HG02885 (cell line): Measurements from ENCODE around the gene MBOAT7.
"Not testable (repeated sequence)": the region's sequence is repeated elsewhere in the genome, so short reads cannot be mapped to it uniquely, and the experiment has no call there.

Experiments
- ATAC-seq: cut with Tn5 transposase; IDR thresholded peaks from one replicate; pipeline ENCODE4 v1.9.1; 2021; ENCODE audit warnings: mild to moderate bottlenecking; ENCODE audit not compliant: unreplicated experiment, poor library complexity

MBOAT7 gene

GRCh38 chr19:54191011-54191810 lies 1.8 kb upstream of the MBOAT7 start, which contains the start of gene TSEN34:
TSEN34 (plus strand) TSS chr19:54191308; CDS start chr19:54191365, 57 bp downstream.
- peak; percentile 34 for ATAC-seq

- ATAC-seq = peak; percentile 52
Observed at GRCh38 chr19:54190503-54191010, 1.2 kb upstream of the MBOAT7 start.

- peak; percentile 50 for ATAC-seq
Observed at GRCh38 chr19:54189735-54190502, 539 bp upstream of the MBOAT7 start.

- no peak for ATAC-seq
Observed at GRCh38 chr19:54188215-54188871, 1.0 kb downstream of the MBOAT7 start.

- ATAC-seq = no peak
Observed at GRCh38 chr19:54186934-54187381, 2.4 kb downstream of the MBOAT7 start.

GRCh38 chr19:54186351-54186750 lies 3.0 kb downstream of the MBOAT7 start:
- no peak for ATAC-seq

- no peak for ATAC-seq
Observed at GRCh38 chr19:54183431-54183830, 5.9 kb downstream of the MBOAT7 start.

- not testable (repeated sequence) for ATAC-seq
Observed at GRCh38 chr19:54181894-54182293, 7.5 kb downstream of the MBOAT7 start.

GRCh38 chr19:54180691-54181091 lies 8.7 kb downstream of the MBOAT7 start:
- ATAC-seq = no peak

GRCh38 chr19:54179921-54180461 lies 9.4 kb downstream of the MBOAT7 start:
- no peak for ATAC-seq

- ATAC-seq = no peak
Observed at GRCh38 chr19:54179262-54179852, 10.0 kb downstream of the MBOAT7 start.

GRCh38 chr19:54178581-54179261 lies 10.7 kb downstream of the MBOAT7 start:
- no peak for ATAC-seq

GRCh38 chr19:54173951-54174834 lies 15.2 kb downstream of the MBOAT7 start:
- no peak for ATAC-seq

GRCh38 chr19:54173359-54173699 lies 16.1 kb downstream of the MBOAT7 start:
- ATAC-seq = no peak

GRCh38 chr19:54172471-54173358 lies 16.7 kb downstream of the MBOAT7 start, which contains the start of gene TMC4:
TMC4 (minus strand) TSS chr19:54173160; CDS start chr19:54173117, 43 bp downstream.
- no peak for ATAC-seq

GRCh38 chr19:54171736-54172431 lies 17.5 kb downstream of the MBOAT7 start:
- not testable (repeated sequence) for ATAC-seq
